Epidermal melanocyte (primary cell): Measurements from ENCODE around the gene MED8.
"Not testable (repeated sequence)": the region's sequence is repeated elsewhere in the genome, so short reads cannot be mapped to it uniquely, and the experiment has no call there.

Source experiments
- DNase-seq: peaks from one replicate; pipeline ENCODE4 v3.0.0; 2011; ENCODE audit warnings: low spot score; ENCODE audit not compliant: insufficient read length

The MED8 gene

GRCh38 chr1:43383449-43383848 is 6.2 kb downstream of the MED8 start:
- no peak for DNase-seq

- DNase-seq: no peak
Observed at GRCh38 chr1:43382027-43382779, 7.4 kb downstream of the MED8 start.

- no peak for DNase-seq
Observed at GRCh38 chr1:43381612-43382011, 8.0 kb downstream of the MED8 start.

- DNase-seq: no peak
Observed at GRCh38 chr1:43379476-43379875, 10.1 kb downstream of the MED8 start.

- DNase-seq: no peak
Observed at GRCh38 chr1:43377831-43378230, 11.8 kb downstream of the MED8 start.

- no peak for DNase-seq
Observed at GRCh38 chr1:43376723-43377235, 12.8 kb downstream of the MED8 start.

- no peak for DNase-seq
Observed at GRCh38 chr1:43373066-43373940, 16.3 kb downstream of the MED8 start.

GRCh38 chr1:43372172-43372571 is 17.4 kb downstream of the MED8 start:
- no peak for DNase-seq

GRCh38 chr1:43370564-43370963 is 19.0 kb downstream of the MED8 start:
- DNase-seq: no peak

- DNase-seq: not testable (repeated sequence)
Observed at GRCh38 chr1:43369779-43370178, 19.8 kb downstream of the MED8 start.

- no peak for DNase-seq
Observed at GRCh38 chr1:43368646-43369020, 21.0 kb downstream of the MED8 start.

- peak; percentile 86 for DNase-seq
Observed at GRCh38 chr1:43367904-43368645, 21.5 kb downstream of the MED8 start, which contains the start of gene ELOVL1. ELOVL1 (minus strand) TSS chr1:43368011; CDS start chr1:43365609, 2,402 bp downstream.

GRCh38 chr1:43367026-43367903 is 22.3 kb downstream of the MED8 start:
- DNase-seq: no peak

GRCh38 chr1:43366601-43367025 is 23.0 kb downstream of the MED8 start:
- no peak for DNase-seq

GRCh38 chr1:43366179-43366578 is 23.4 kb downstream of the MED8 start:
- no peak for DNase-seq

GRCh38 chr1:43365678-43366077 is 23.9 kb downstream of the MED8 start:
- no peak for DNase-seq

GRCh38 chr1:43363935-43364525 is 25.6 kb downstream of the MED8 start:
- no peak for DNase-seq

- DNase-seq: no peak
Observed at GRCh38 chr1:43363283-43363934, 26.2 kb downstream of the MED8 start.

GRCh38 chr1:43360616-43361015 is 29.0 kb downstream of the MED8 start:
- DNase-seq: no peak

- DNase-seq: no peak
Observed at GRCh38 chr1:43359696-43360095, 29.9 kb downstream of the MED8 start.
